ENCODE results near the gene NRXN3.

The NRXN3 gene

GRCh38 chr14:78863143-78863542, 693.0 kb downstream of the NRXN3 start:
- in situ Hi-C loops (cut with MboI; ENCODE audit: low sequenced_read_pairs): no loop called here

- in situ Hi-C loops (cut with MboI; ENCODE audit: low sequenced_read_pairs): no loop called here
These were observed 702.7 kb downstream of the NRXN3 start for GRCh38 chr14:78872837-78873236.

- in situ Hi-C loops (cut with MboI; ENCODE audit: low sequenced_read_pairs): no loop called here
These were observed 703.4 kb downstream of the NRXN3 start for GRCh38 chr14:78873581-78873980.

GRCh38 chr14:78875049-78875448, 704.9 kb downstream of the NRXN3 start:
- in situ Hi-C loops (cut with MboI; ENCODE audit: low sequenced_read_pairs): no loop called here

GRCh38 chr14:78885884-78886283, 715.7 kb downstream of the NRXN3 start:
- in situ Hi-C loops (cut with MboI; ENCODE audit: low sequenced_read_pairs): no loop called here

- in situ Hi-C loops (cut with MboI; ENCODE audit: low sequenced_read_pairs): no loop called here
These were observed 727.3 kb downstream of the NRXN3 start for GRCh38 chr14:78897443-78897842.

GRCh38 chr14:78902010-78902623, 731.9 kb downstream of the NRXN3 start:
- in situ Hi-C loops (cut with MboI; ENCODE audit: low sequenced_read_pairs): no loop called here

GRCh38 chr14:78904094-78904493, 733.9 kb downstream of the NRXN3 start:
- in situ Hi-C loops (cut with MboI; ENCODE audit: low sequenced_read_pairs): no loop called here

- in situ Hi-C loops (cut with MboI; ENCODE audit: low sequenced_read_pairs): no loop called here
These were observed 747.3 kb downstream of the NRXN3 start for GRCh38 chr14:78917462-78917861.

- in situ Hi-C loops (cut with MboI; ENCODE audit: low sequenced_read_pairs): no loop called here
These were observed 751.7 kb downstream of the NRXN3 start for GRCh38 chr14:78921856-78922255.

- in situ Hi-C loops (cut with MboI; ENCODE audit: low sequenced_read_pairs): no loop called here
These were observed 757.1 kb downstream of the NRXN3 start for GRCh38 chr14:78927261-78927660.

- in situ Hi-C loops (cut with MboI; ENCODE audit: low sequenced_read_pairs): no loop called here
These were observed 763.0 kb downstream of the NRXN3 start for GRCh38 chr14:78933166-78933565.

- in situ Hi-C loops (cut with MboI; ENCODE audit: low sequenced_read_pairs): no loop called here
These were observed 763.9 kb downstream of the NRXN3 start for GRCh38 chr14:78933948-78934524.

GRCh38 chr14:78946949-78947348, 776.8 kb downstream of the NRXN3 start:
- in situ Hi-C loops (cut with MboI; ENCODE audit: low sequenced_read_pairs): no loop called here

GRCh38 chr14:78947681-78948080, 777.5 kb downstream of the NRXN3 start:
- in situ Hi-C loops (cut with MboI; ENCODE audit: low sequenced_read_pairs): no loop called here

GRCh38 chr14:78950649-78951048, 780.5 kb downstream of the NRXN3 start:
- in situ Hi-C loops (cut with MboI; ENCODE audit: low sequenced_read_pairs): no loop called here

GRCh38 chr14:78951602-78952001, 781.4 kb downstream of the NRXN3 start:
- in situ Hi-C loops (cut with MboI; ENCODE audit: low sequenced_read_pairs): no loop called here

GRCh38 chr14:78959674-78960264, 789.6 kb downstream of the NRXN3 start:
- in situ Hi-C loops (cut with MboI; ENCODE audit: low sequenced_read_pairs): no loop called here

GRCh38 chr14:78967111-78967809, 797.1 kb downstream of the NRXN3 start:
- in situ Hi-C loops (cut with MboI; ENCODE audit: low sequenced_read_pairs): no loop called here

GRCh38 chr14:78968265-78968664, 798.1 kb downstream of the NRXN3 start:
- in situ Hi-C loops (cut with MboI; ENCODE audit: low sequenced_read_pairs): no loop called here

GRCh38 chr14:78970677-78971076, 800.5 kb downstream of the NRXN3 start:
- in situ Hi-C loops (cut with MboI; ENCODE audit: low sequenced_read_pairs): no loop called here

- in situ Hi-C loops (cut with MboI; ENCODE audit: low sequenced_read_pairs): no loop called here
These were observed 802.3 kb downstream of the NRXN3 start for GRCh38 chr14:78972440-78972839.

Measured in HL-60/S4 treated with phorbol 12-myristate 13-acetate at 8.2 ng/mL for 4 days and 3 days (cell line).